ENCODE results near the gene NMRK1.

The NMRK1 gene

GRCh38 chr9:75109210-75109839, 21.4 kb upstream of the NMRK1 start:
- Mint-ChIP-seq H3K27ac (peak overlapping the region; percentile 48), H3K36me3 (peaks cover 47% of the 10 kb centered on the region), H3K9me3 (no peaks in the 10 kb centered on the region), H3K4me3 (peak overlapping the region; percentile 25), H3K4me1 (peaks cover 66% of the 10 kb centered on the region)
- ATAC-seq, result no peak
- DNase-seq (ENCODE audit: low spot score in 2 of 2), result no peak

GRCh38 chr9:75108571-75108970, 20.6 kb upstream of the NMRK1 start:
- Mint-ChIP-seq H3K4me1 (peaks cover 67% of the 10 kb centered on the region), H3K4me3 (peak overlapping the region; percentile 25), H3K9me3 (no peaks in the 10 kb centered on the region), H3K36me3 (peaks cover 54% of the 10 kb centered on the region), H3K27ac (peak overlapping the region; percentile 48)
- DNase-seq (ENCODE audit: low spot score in 2 of 2), result no peak
- peak; percentile 63 for ATAC-seq

GRCh38 chr9:75106857-75107256, 18.9 kb upstream of the NMRK1 start:
- H3K4me1 Mint-ChIP-seq, result peaks cover 69% of the 10 kb centered on the region
- H3K4me3 Mint-ChIP-seq, result no peak overlapping the region
- H3K9me3 Mint-ChIP-seq, result no peaks in the 10 kb centered on the region
- DNase-seq (ENCODE audit: low spot score in 2 of 2) (no peak), ATAC-seq (no peak)
- peak overlapping the region; percentile 33 for H3K27ac Mint-ChIP-seq
- peaks cover 59% of the 10 kb centered on the region for H3K36me3 Mint-ChIP-seq

GRCh38 chr9:75105841-75106240, 17.9 kb upstream of the NMRK1 start:
- Mint-ChIP-seq H3K4me3 (peak overlapping the region; percentile 45), H3K36me3 (peaks cover 65% of the 10 kb centered on the region), H3K4me1 (peaks cover 73% of the 10 kb centered on the region), H3K9me3 (no peaks in the 10 kb centered on the region), H3K27ac (peak overlapping the region; percentile 83)
- DNase-seq (ENCODE audit: low spot score in 2 of 2) (no peak), ATAC-seq (no peak)

GRCh38 chr9:75105019-75105540, 17.1 kb upstream of the NMRK1 start:
- peaks cover 73% of the 10 kb centered on the region for H3K4me1 Mint-ChIP-seq
- peaks cover 60% of the 10 kb centered on the region for H3K36me3 Mint-ChIP-seq
- no peaks in the 10 kb centered on the region for H3K9me3 Mint-ChIP-seq
- no peak for DNase-seq (ENCODE audit: low spot score in 2 of 2)
- H3K4me3 Mint-ChIP-seq, result peak overlapping the region; percentile 45
- ATAC-seq, result peak; percentile 73
- H3K27ac Mint-ChIP-seq, result peak overlapping the region; percentile 83

GRCh38 chr9:75104607-75105006, 16.7 kb upstream of the NMRK1 start:
- DNase-seq (ENCODE audit: low spot score in 2 of 2) (no peak), ATAC-seq (peak; percentile 31)
- Mint-ChIP-seq H3K9me3 (no peaks in the 10 kb centered on the region), H3K4me3 (peak overlapping the region; percentile 45), H3K27ac (peak overlapping the region; percentile 83), H3K36me3 (peaks cover 63% of the 10 kb centered on the region), H3K4me1 (peaks cover 73% of the 10 kb centered on the region)

- peak overlapping the region; percentile 83 for H3K27ac Mint-ChIP-seq
- H3K4me1 Mint-ChIP-seq, result peaks cover 73% of the 10 kb centered on the region
- H3K36me3 Mint-ChIP-seq, result peaks cover 83% of the 10 kb centered on the region
- DNase-seq (ENCODE audit: low spot score in 2 of 2) (no peak), ATAC-seq (peak; percentile 70)
- H3K4me3 Mint-ChIP-seq, result peak overlapping the region; percentile 40
- no peaks in the 10 kb centered on the region for H3K9me3 Mint-ChIP-seq
Observed at GRCh38 chr9:75102177-75102790, 14.3 kb upstream of the NMRK1 start.

GRCh38 chr9:75101004-75101588, 13.1 kb upstream of the NMRK1 start:
- peak overlapping the region; percentile 40 for H3K4me3 Mint-ChIP-seq
- ATAC-seq, result no peak

GRCh38 chr9:75096796-75097195, 8.8 kb upstream of the NMRK1 start:
- no peaks in the 10 kb centered on the region for H3K9me3 Mint-ChIP-seq
- peaks cover 68% of the 10 kb centered on the region for H3K4me1 Mint-ChIP-seq
- peaks cover 59% of the 10 kb centered on the region for H3K36me3 Mint-ChIP-seq
- H3K4me3 Mint-ChIP-seq, result no peak overlapping the region
- DNase-seq (ENCODE audit: low spot score in 2 of 2), result no peak
- no peak for ATAC-seq
- peak overlapping the region; percentile 32 for H3K27ac Mint-ChIP-seq

More at GRCh38 chr9:75101004-75101588, 13.1 kb upstream of the NMRK1 start:
- DNase-seq (ENCODE audit: low spot score in 2 of 2), result no peak
- Mint-ChIP-seq H3K9me3 (no peaks in the 10 kb centered on the region), H3K36me3 (peaks cover 76% of the 10 kb centered on the region), H3K27ac (peak overlapping the region; percentile 83), H3K4me1 (peaks cover 73% of the 10 kb centered on the region)

- Mint-ChIP-seq H3K27ac (peak overlapping the region; percentile 30), H3K4me3 (peak overlapping the region; percentile 94), H3K36me3 (peaks cover 62% of the 10 kb centered on the region), H3K4me1 (peaks cover 59% of the 10 kb centered on the region), H3K9me3 (no peaks in the 10 kb centered on the region)
- DNase-seq (ENCODE audit: low spot score in 2 of 2) (no peak), ATAC-seq (no peak)
Observed at GRCh38 chr9:75092766-75093165, 4.8 kb upstream of the NMRK1 start.

GRCh38 chr9:75090579-75090978, 2.6 kb upstream of the NMRK1 start:
- H3K27ac Mint-ChIP-seq, result peak overlapping the region; percentile 95
- ATAC-seq (no peak), DNase-seq (ENCODE audit: low spot score in 2 of 2) (no peak)
- peaks cover 63% of the 10 kb centered on the region for H3K36me3 Mint-ChIP-seq
- H3K4me1 Mint-ChIP-seq, result peaks cover 61% of the 10 kb centered on the region
- H3K9me3 Mint-ChIP-seq, result no peaks in the 10 kb centered on the region
- peak overlapping the region; percentile 94 for H3K4me3 Mint-ChIP-seq

- Mint-ChIP-seq H3K27ac (peak overlapping the region; percentile 95), H3K36me3 (peaks cover 61% of the 10 kb centered on the region), H3K4me3 (peak overlapping the region; percentile 94), H3K9me3 (no peaks in the 10 kb centered on the region), H3K4me1 (peaks cover 58% of the 10 kb centered on the region)
- DNase-seq (ENCODE audit: low spot score in 2 of 2), result no peak
- ATAC-seq, result no peak
Observed at GRCh38 chr9:75089373-75089766, 1.4 kb upstream of the NMRK1 start.

GRCh38 chr9:75088646-75089372, 854 bp upstream of the NMRK1 start:
- peak overlapping the region; percentile 95 for H3K27ac Mint-ChIP-seq
- peaks cover 57% of the 10 kb centered on the region for H3K36me3 Mint-ChIP-seq
- no peaks in the 10 kb centered on the region for H3K9me3 Mint-ChIP-seq
- peak overlapping the region; percentile 94 for H3K4me3 Mint-ChIP-seq
- peaks cover 52% of the 10 kb centered on the region for H3K4me1 Mint-ChIP-seq
- DNase-seq (ENCODE audit: low spot score in 2 of 2), result peak in 1 of 2 donors; percentile 60
- peak; percentile 35 for ATAC-seq

GRCh38 chr9:75087289-75087823, 599 bp downstream of the NMRK1 start:
- Mint-ChIP-seq H3K27ac (peak overlapping the region; percentile 95), H3K4me3 (peak overlapping the region; percentile 94), H3K9me3 (no peaks in the 10 kb centered on the region), H3K4me1 (peaks cover 51% of the 10 kb centered on the region), H3K36me3 (peaks cover 58% of the 10 kb centered on the region)
- DNase-seq (ENCODE audit: low spot score in 2 of 2), result peak in 1 of 2 donors; percentile 64
- ATAC-seq, result no peak
